Neural crest cell (in vitro differentiated cells): ENCODE data around the gene PMEPA1. TPM values are rescaled to one million over a fixed set of nuclear protein-coding genes. Genes with fewer than 3 reads are reported as not detected.

ENCODE experiments used
- DNase-seq: peaks from one replicate; pipeline ENCODE4 v3.0.0; 2021; ENCODE audit warnings: low read depth, mixed read lengths, low spot score
- H3K27ac Mint-ChIP-seq: one replicate; pipeline ENCODE4 v1.8.0; 2021; ENCODE audit warnings: mild to moderate bottlenecking, mixed read lengths; ENCODE audit not compliant: unreplicated experiment
- H3K27me3 Mint-ChIP-seq: 2 replicates; pipeline ENCODE4 v1.8.0; 2021; ENCODE audit warnings: low read depth, mild to moderate bottlenecking, mixed read lengths
- H3K36me3 Mint-ChIP-seq: 2 replicates; pipeline ENCODE4 v1.8.0; 2021; ENCODE audit warnings: low read depth, mild to moderate bottlenecking, mixed read lengths
- H3K4me1 Mint-ChIP-seq: 2 replicates; pipeline ENCODE4 v1.8.0; 2021; ENCODE audit warnings: mixed read lengths
- H3K4me3 Mint-ChIP-seq: one replicate; pipeline ENCODE4 v1.8.0; 2021; ENCODE audit warnings: mild to moderate bottlenecking, mixed read lengths
- H3K9me3 Mint-ChIP-seq: 2 replicates; pipeline ENCODE4 v1.8.0; 2021; ENCODE audit warnings: mixed read lengths
- CTCF ChIP-seq: fragments of 200-600 bp; sonication (generic); conservative IDR thresholded peaks from 2 replicates; pipeline ENCODE4 v1.5.0; 2021; ENCODE audit warnings: antibody characterized with exemption, mild to moderate bottlenecking
- total RNA-seq: library from RNA; stranded (reverse); gene quantifications from 2 replicates; pipeline ENCODE4 v1.2.1, GENCODE V29; 2021

The PMEPA1 gene
- total RNA-seq, 1 donor from 2014 or later: 3.2 TPM

- TF ChIP-seq CTCF: no peak
- Mint-ChIP-seq H3K36me3 (no peaks in the 10 kb centered on the region), H3K9me3 (no peaks in the 10 kb centered on the region), H3K27me3 (peaks cover 11% of the 10 kb centered on the region), H3K4me3 (no peak overlapping the region), H3K4me1 (no peaks in the 10 kb centered on the region), H3K27ac (peak overlapping the region; percentile 63)
- DNase-seq: no peak
These were observed 100.6 kb downstream of the PMEPA1 start for GRCh38 chr20:57609086-57609841.

- no peaks in the 10 kb centered on the region for H3K9me3 Mint-ChIP-seq
- H3K4me1 Mint-ChIP-seq: no peaks in the 10 kb centered on the region
- no peak overlapping the region for H3K4me3 Mint-ChIP-seq
- peaks cover 11% of the 10 kb centered on the region for H3K27me3 Mint-ChIP-seq
- no peak for TF ChIP-seq CTCF
- no peak for DNase-seq
- no peaks in the 10 kb centered on the region for H3K36me3 Mint-ChIP-seq
- no peak overlapping the region for H3K27ac Mint-ChIP-seq
These were observed 101.3 kb downstream of the PMEPA1 start for GRCh38 chr20:57608516-57608915.

GRCh38 chr20:57605878-57606277, 103.9 kb downstream of the PMEPA1 start:
- no peak overlapping the region for H3K4me3 Mint-ChIP-seq
- peaks cover 4% of the 10 kb centered on the region for H3K4me1 Mint-ChIP-seq
- no peak for TF ChIP-seq CTCF
- H3K27ac Mint-ChIP-seq: no peak overlapping the region
- peaks cover 11% of the 10 kb centered on the region for H3K27me3 Mint-ChIP-seq
- H3K9me3 Mint-ChIP-seq: no peaks in the 10 kb centered on the region
- DNase-seq: no peak
- H3K36me3 Mint-ChIP-seq: no peaks in the 10 kb centered on the region

GRCh38 chr20:57605045-57605444, 104.8 kb downstream of the PMEPA1 start:
- H3K27me3 Mint-ChIP-seq: peaks cover 11% of the 10 kb centered on the region
- no peaks in the 10 kb centered on the region for H3K36me3 Mint-ChIP-seq
- TF ChIP-seq CTCF: no peak
- peaks cover 4% of the 10 kb centered on the region for H3K4me1 Mint-ChIP-seq
- no peak overlapping the region for H3K27ac Mint-ChIP-seq
- H3K4me3 Mint-ChIP-seq: no peak overlapping the region
- no peaks in the 10 kb centered on the region for H3K9me3 Mint-ChIP-seq
- DNase-seq: no peak

GRCh38 chr20:57603120-57603519, 106.7 kb downstream of the PMEPA1 start:
- H3K36me3 Mint-ChIP-seq: no peaks in the 10 kb centered on the region
- no peak for TF ChIP-seq CTCF

More at GRCh38 chr20:57603120-57603519, 106.7 kb downstream of the PMEPA1 start:
- Mint-ChIP-seq H3K4me1 (peaks cover 4% of the 10 kb centered on the region), H3K27ac (no peak overlapping the region), H3K4me3 (no peak overlapping the region), H3K27me3 (peaks cover 14% of the 10 kb centered on the region), H3K9me3 (no peaks in the 10 kb centered on the region)
- no peak for DNase-seq
